Epithelial cell of esophagus (primary cell): ENCODE measurements around the gene AMBRA1.

Experiments used
- DNase-seq: peaks from one replicate; pipeline ENCODE4 v3.0.0; 2010; ENCODE audit warnings: low read depth
- H3K4me3 ChIP-seq: 2 replicates; pipeline ENCODE4 v1.5.1; 2011; ENCODE audit warnings: mild to moderate bottlenecking, low read length, control low read depth
- TF ChIP-seq, protein P1 (sequence below): IDR thresholded peaks from 2 replicates; pipeline ENCODE4 v1.5.1; 2011; ENCODE audit warnings: low read depth, mild to moderate bottlenecking, low read length, control low read depth, inconsistent platforms; ENCODE audit not compliant: insufficient read depth; ENCODE audit errors: missing control alignments

Gene AMBRA1

DNA sequence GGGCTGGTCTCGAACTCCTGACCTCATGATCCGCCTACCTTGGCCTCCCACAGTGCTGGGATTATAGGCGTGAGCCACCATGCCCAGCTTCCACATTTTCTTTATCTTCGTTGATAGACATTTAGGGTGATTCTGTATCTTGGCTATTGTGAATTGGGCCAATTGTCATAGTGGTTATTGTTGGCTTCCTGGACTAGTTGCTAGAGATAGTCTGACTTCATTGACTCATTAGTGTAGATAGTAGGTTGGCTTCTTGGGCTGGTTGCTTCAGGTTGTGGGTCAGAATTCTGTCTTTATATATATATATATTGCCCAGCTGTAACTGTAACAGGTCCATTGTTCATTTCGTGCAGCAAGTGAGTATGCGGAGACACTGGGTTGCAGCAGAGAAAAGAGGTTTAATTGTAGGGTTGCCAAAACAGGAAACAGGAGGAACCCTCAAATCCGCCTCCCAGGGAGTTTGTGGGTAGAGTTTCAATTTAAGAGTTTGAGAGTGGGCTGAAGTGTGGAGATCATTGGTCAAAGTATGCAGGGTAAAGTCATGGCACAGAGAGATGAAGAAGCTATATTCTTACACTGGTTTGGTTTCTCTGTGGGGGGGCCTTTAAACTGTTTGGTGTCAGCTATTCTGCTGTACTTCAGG is 45.5 kb upstream of the AMBRA1 start:
- TF ChIP-seq, protein P1, sequence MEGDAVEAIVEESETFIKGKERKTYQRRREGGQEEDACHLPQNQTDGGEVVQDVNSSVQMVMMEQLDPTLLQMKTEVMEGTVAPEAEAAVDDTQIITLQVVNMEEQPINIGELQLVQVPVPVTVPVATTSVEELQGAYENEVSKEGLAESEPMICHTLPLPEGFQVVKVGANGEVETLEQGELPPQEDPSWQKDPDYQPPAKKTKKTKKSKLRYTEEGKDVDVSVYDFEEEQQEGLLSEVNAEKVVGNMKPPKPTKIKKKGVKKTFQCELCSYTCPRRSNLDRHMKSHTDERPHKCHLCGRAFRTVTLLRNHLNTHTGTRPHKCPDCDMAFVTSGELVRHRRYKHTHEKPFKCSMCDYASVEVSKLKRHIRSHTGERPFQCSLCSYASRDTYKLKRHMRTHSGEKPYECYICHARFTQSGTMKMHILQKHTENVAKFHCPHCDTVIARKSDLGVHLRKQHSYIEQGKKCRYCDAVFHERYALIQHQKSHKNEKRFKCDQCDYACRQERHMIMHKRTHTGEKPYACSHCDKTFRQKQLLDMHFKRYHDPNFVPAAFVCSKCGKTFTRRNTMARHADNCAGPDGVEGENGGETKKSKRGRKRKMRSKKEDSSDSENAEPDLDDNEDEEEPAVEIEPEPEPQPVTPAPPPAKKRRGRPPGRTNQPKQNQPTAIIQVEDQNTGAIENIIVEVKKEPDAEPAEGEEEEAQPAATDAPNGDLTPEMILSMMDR = no peak
- no peak overlapping the region for H3K4me3 ChIP-seq
- DNase-seq = no peak

DNA sequence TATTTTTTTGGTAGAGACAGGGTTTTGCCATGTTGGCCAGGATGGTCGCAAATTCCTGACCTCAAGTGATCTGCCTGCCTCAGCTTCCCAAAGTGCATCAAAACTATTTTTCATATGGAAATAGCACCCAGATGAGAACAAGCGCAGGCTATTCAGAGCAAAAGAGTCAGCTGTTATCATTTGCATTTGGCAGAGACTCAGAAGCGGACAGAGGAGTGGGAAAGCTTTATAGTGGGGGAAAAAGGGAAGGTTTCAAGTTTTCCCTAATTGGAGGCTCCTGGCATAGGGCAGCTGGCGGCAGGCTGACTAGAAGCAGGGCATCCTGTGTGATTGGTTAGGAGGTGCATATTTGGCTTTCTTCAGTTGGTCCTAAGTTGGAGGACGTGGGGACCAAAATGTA is 43.7 kb upstream of the AMBRA1 start:
- DNase-seq = no peak
- H3K4me3 ChIP-seq = no peak overlapping the region
- TF ChIP-seq, protein P1 = no peak

DNA sequence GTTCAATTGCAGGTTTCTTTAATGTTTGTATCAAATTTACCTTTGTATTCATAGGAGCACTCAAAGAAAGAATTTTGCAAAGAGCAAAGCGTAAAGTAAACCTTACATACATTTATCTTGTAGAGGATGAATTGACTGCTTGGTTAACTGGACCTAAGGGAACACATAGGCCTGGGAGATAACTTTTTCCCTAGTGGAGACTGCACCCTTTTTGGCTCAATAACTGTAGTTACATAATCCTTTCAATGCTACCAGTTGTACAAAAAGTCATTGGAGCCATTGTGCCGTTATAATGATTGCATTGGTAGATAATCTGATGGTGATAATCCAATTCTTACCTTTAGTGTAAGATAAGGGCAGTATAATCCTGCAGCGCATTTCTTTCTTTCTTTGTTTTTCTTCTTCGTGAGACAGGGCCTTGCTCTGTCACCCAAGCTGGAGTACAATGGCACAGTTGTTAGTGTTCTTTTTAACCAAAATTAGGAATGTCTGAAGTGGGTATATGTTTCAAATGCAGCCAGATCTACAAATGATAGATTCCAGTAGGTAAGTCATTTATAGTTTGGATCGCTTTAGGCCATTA is 41.8 kb upstream of the AMBRA1 start:
- DNase-seq = no peak
- no peak overlapping the region for H3K4me3 ChIP-seq
- TF ChIP-seq, protein P1 = no peak

DNA sequence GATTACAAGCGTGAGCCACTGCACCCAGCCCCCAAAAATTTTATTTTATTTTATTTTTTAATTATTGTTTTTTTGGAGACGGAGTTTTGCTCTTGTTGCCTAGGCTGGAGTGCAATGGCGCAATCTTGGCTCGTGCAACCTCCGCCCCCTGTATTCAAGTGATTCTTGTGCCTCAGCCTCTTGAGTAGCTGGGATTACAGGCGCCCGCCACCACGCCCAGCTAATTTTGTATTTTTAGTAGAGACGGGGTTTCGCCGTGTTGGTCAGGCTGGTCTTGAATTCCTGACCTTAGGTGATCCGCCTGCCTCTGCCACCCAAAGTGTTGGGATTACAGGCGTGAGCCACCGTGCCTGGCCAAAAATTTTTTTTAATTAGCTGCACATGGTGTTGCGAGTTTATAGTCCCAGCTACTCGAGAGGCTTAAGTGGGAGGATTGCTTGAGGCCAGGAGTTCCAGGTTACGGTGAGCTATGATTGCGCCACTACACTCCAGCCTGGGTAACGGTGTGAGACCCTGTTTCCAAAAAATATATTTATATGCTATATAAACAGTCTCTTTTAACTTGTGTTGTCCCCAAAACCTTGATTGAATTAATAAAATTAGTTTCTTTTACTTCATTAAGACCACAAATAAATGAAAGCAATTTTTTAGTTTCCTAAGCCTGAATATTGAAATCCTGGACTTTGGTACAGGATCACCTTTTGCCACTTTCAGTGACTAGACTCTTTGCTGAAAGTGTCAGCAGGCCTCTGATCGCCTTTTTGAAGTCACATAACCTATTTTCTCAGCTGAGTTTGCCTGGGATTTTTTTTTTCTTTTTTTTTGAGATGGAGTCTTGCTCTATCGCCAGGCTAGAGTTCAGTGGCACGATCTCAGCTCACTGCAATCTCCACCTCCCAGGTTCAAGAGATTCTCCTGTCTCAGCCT is 39.7 kb upstream of the AMBRA1 start:
- no peak overlapping the region for H3K4me3 ChIP-seq
- TF ChIP-seq, protein P1 = no peak
- DNase-seq = no peak

DNA sequence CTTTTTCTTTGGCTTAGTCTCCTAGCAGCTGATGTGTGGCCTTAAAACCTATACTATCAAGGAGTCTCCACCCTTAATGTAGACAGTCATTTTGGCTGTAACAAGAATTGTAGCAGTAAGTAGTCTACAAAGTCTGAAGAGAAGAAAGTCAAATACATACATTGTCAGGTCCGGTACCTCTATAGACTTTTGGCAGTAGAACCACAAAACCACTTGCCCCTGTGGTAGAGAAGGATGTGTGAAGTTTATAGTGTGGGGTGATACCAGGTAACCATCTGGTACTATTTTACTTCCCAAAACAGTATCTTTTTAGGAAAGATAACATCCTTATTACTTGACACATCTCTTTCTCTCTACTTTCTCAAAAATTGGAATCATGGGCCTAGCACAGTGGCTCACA is 38.7 kb upstream of the AMBRA1 start:
- H3K4me3 ChIP-seq = no peak overlapping the region
- DNase-seq = no peak
- TF ChIP-seq, protein P1 = no peak

DNA sequence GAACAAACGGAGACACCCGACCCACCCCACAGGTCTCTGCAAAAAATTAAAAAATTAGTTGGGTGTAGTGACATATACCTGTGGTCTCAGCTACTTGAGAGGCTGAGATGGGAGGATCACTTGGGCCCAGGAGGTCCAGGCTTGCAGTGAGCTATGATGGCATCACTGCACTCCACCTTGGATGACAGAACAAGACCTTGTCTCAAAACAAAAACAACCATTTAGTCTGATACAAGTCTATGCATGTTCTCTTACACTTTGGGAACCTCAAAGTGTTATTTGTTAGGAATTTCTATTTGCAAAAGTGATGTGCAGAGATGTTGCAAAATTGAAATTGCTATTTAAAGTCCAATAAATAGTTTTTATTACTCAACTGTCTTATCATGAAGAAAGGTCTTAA is 37.9 kb upstream of the AMBRA1 start:
- TF ChIP-seq, protein P1 = no peak
- peak; percentile 77 for DNase-seq
- no peak overlapping the region for H3K4me3 ChIP-seq
